Measurements from ENCODE around the gene RABGAP1. TPM values are rescaled to one million over a fixed set of nuclear protein-coding genes. Genes with fewer than 3 reads are reported as not detected.

The RABGAP1 gene
- total and polyA plus RNA-seq, 10 of the 15 experiments (the other 5 are each of a cell fraction or from before 2014, with no cell fraction given), result 2.6 to 31.6 (median 12.5) TPM

DNA sequence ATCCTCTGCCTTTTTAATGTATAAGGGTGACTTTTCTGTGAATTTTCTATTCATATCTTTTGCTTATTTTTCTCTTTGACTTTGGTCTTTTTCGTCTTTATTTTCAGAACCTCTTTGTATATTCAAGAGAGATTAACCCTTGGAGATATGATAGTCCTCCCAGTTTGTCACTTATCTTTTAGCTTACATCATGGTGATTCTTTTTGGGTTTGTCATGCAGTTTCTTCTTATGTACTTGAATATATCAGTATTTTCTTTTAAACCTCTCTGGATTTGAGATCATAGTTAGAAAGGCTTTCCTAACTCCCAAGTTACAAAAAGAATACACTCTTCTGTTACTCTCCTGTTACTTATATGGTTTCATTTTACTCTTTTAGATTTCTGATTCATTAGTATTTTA lies 65.1 kb downstream of the RABGAP1 start:
- Histone ChIP-seq H4K20me1 (ENCODE audit: control insufficient read depth, insufficient read depth) (no peaks in the 10 kb centered on the region), H3K4me2 (ENCODE audit: control insufficient read depth, insufficient read depth) (no peak overlapping the region), H3K4me3 (no peak overlapping the region), H3K4me1 (ENCODE audit: control insufficient read depth, insufficient read depth, low read length) (no peaks in the 10 kb centered on the region), H3K79me2 (ENCODE audit: control insufficient read depth, insufficient read depth, low read length) (no peaks in the 10 kb centered on the region), H3K9ac (ENCODE audit: control insufficient read depth, insufficient read depth, low read length) (no peak overlapping the region), H3K27me3 (replicated peaks in 1 of 2; ENCODE audit: control insufficient read depth in 2 of 2, insufficient read depth in 2 of 2, low read length in 1 of 2) (no peaks in the 10 kb centered on the region), H3K36me3 (ENCODE audit: control insufficient read depth in 2 of 2, insufficient read depth in 2 of 2, low read length in 1 of 2) (peaks cover 0 to 11% of the 10 kb centered on the region in 2 experiments; a peak in 2 of 4 replicates), H3K27ac (ENCODE audit: control insufficient read depth, insufficient read depth) (no peak overlapping the region), H3K9me3 (replicated peaks; ENCODE audit: control insufficient read depth, insufficient read depth, low read length) (no peaks in the 10 kb centered on the region), H2AFZ (ENCODE audit: control insufficient read depth, low read depth, low read length) (no peak overlapping the region)
- ChIA-PET POLR2A (no interaction called here), SMC1A (ENCODE audit: uncharacterized antibody, unreplicated experiment) (interaction anchor here (0.9 kb wide), 1 partner anchor 10 kb away, joined by 3 read pairs; no protein-coding TSS in a partner anchor), CTCF (interaction anchor here (2.1 kb wide), 1 partner anchor 344 kb away, joined by 6 read pairs; no protein-coding TSS in a partner anchor), RAD21 (ENCODE audit: unreplicated experiment) (no interaction called here)
- ATAC-seq, result no peak
- WGBS (ENCODE audit: insufficient coverage, insufficient replicate concordance, low lambda C conversion rate, missing lambda C conversion rate), result 96% methylated on average over 1 of the region's 1 CpG
- intact Hi-C loops (cut with micrococcal nuclease; ENCODE audit: unreplicated experiment), result no loop called here
- in situ Hi-C loops (cut with MboI), result no loop called here
- BruUV-seq (replicated peaks), result no TSS peak
- FAIRE-seq, result no peak
- no peak for DNase-seq (ENCODE audit: low read depth, low spot score)
- TF ChIP-seq, protein P1, sequence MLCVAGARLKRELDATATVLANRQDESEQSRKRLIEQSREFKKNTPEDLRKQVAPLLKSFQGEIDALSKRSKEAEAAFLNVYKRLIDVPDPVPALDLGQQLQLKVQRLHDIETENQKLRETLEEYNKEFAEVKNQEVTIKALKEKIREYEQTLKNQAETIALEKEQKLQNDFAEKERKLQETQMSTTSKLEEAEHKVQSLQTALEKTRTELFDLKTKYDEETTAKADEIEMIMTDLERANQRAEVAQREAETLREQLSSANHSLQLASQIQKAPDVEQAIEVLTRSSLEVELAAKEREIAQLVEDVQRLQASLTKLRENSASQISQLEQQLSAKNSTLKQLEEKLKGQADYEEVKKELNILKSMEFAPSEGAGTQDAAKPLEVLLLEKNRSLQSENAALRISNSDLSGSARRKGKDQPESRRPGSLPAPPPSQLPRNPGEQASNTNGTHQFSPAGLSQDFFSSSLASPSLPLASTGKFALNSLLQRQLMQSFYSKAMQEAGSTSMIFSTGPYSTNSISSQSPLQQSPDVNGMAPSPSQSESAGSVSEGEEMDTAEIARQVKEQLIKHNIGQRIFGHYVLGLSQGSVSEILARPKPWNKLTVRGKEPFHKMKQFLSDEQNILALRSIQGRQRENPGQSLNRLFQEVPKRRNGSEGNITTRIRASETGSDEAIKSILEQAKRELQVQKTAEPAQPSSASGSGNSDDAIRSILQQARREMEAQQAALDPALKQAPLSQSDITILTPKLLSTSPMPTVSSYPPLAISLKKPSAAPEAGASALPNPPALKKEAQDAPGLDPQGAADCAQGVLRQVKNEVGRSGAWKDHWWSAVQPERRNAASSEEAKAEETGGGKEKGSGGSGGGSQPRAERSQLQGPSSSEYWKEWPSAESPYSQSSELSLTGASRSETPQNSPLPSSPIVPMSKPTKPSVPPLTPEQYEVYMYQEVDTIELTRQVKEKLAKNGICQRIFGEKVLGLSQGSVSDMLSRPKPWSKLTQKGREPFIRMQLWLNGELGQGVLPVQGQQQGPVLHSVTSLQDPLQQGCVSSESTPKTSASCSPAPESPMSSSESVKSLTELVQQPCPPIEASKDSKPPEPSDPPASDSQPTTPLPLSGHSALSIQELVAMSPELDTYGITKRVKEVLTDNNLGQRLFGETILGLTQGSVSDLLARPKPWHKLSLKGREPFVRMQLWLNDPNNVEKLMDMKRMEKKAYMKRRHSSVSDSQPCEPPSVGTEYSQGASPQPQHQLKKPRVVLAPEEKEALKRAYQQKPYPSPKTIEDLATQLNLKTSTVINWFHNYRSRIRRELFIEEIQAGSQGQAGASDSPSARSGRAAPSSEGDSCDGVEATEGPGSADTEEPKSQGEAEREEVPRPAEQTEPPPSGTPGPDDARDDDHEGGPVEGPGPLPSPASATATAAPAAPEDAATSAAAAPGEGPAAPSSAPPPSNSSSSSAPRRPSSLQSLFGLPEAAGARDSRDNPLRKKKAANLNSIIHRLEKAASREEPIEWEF (IDR thresholded peaks at IDR 0.05; ENCODE audit: insufficient replicate concordance, low read depth, low read length), result no peak
- TF ChIP-seq GATAD2B (conservative IDR thresholded peaks at IDR 0.05; ENCODE audit: low read depth) (no peak), MYB (IDR thresholded peaks at IDR 0.05; ENCODE audit: borderline replicate concordance, low read depth, low read length) (no peak), YBX1 (IDR thresholded peaks at IDR 0.05) (no peak)
